Suppressor macrophage (primary cell): ENCODE results near the gene SETD9.
A peak's percentile ranks its signal among the peaks of the same experiment; 100 is the strongest.

ENCODE experiments used
- DNase-seq, 4 experiments: peaks; one replicate each; pipeline ENCODE4 v3.0.0-alpha.2; 2020 to 2022

Gene SETD9

GRCh38 chr5:56938858-56939257 is 29.5 kb downstream of the SETD9 start:
- DNase-seq = no peak

GRCh38 chr5:56941981-56942380 is 32.6 kb downstream of the SETD9 start:
- peak in 3 of 4 experiments; percentile 12 to 41 (median 22) for DNase-seq

GRCh38 chr5:56947052-56947451 is 37.7 kb downstream of the SETD9 start:
- DNase-seq = no peak

GRCh38 chr5:56950626-56951125 is 41.3 kb downstream of the SETD9 start:
- DNase-seq = peak; percentile 25 to 67 (median 54)

- DNase-seq = peak in 3 of 4 experiments; percentile 17 to 43 (median 19)
Measured at GRCh38 chr5:56951126-56951945, 41.9 kb downstream of the SETD9 start.

GRCh38 chr5:56951946-56952691 is 42.7 kb downstream of the SETD9 start, which contains the start of gene MIER3:
MIER3 (minus strand) TSS chr5:56952123; CDS start chr5:56952102, 21 bp downstream.
- DNase-seq = peak; percentile 82 to 93 (median 87)

GRCh38 chr5:56954262-56954661 is 44.9 kb downstream of the SETD9 start:
- no peak for DNase-seq

GRCh38 chr5:56958595-56958994 is 49.2 kb downstream of the SETD9 start:
- no peak for DNase-seq

- no peak for DNase-seq
Measured at GRCh38 chr5:56959326-56959725, 49.9 kb downstream of the SETD9 start.

- DNase-seq = no peak
Measured at GRCh38 chr5:56961746-56962145, 52.4 kb downstream of the SETD9 start.

GRCh38 chr5:56962286-56962685 is 52.9 kb downstream of the SETD9 start:
- DNase-seq = no peak

GRCh38 chr5:56963246-56963645 is 53.9 kb downstream of the SETD9 start:
- DNase-seq = peak; percentile 19 to 59 (median 50)

- DNase-seq = no peak
Measured at GRCh38 chr5:56964173-56964572, 54.8 kb downstream of the SETD9 start.
